ENCODE measurements around the gene PRAMEF12.
"Not testable (repeated sequence)": the region's sequence is repeated elsewhere in the genome, so short reads cannot be mapped to it uniquely, and the experiment has no call there.

The PRAMEF12 gene

GRCh38 chr1:12771186-12771585 lies 2.4 kb upstream of the PRAMEF12 start:
- no peak for DNase-seq

GRCh38 chr1:12772520-12772919 lies 1.0 kb upstream of the PRAMEF12 start:
- DNase-seq: no peak

- DNase-seq: no peak
Observed at GRCh38 chr1:12774801-12775345, 1.3 kb downstream of the PRAMEF12 start.

- no peak for DNase-seq
Observed at GRCh38 chr1:12775443-12775842, 1.9 kb downstream of the PRAMEF12 start.

GRCh38 chr1:12776801-12777557 lies 3.4 kb downstream of the PRAMEF12 start:
- no peak for DNase-seq

GRCh38 chr1:12778061-12778460 lies 4.5 kb downstream of the PRAMEF12 start:
- no peak for DNase-seq

GRCh38 chr1:12778907-12779306 lies 5.4 kb downstream of the PRAMEF12 start:
- no peak for DNase-seq

- not testable (repeated sequence) for DNase-seq
Observed at GRCh38 chr1:12781488-12781887, 8.0 kb downstream of the PRAMEF12 start.

GRCh38 chr1:12783783-12784182 lies 10.2 kb downstream of the PRAMEF12 start:
- not testable (repeated sequence) for DNase-seq

- not testable (repeated sequence) for DNase-seq
Observed at GRCh38 chr1:12784729-12785128, 11.2 kb downstream of the PRAMEF12 start.

GRCh38 chr1:12791097-12791496 lies 17.6 kb downstream of the PRAMEF12 start, which contains the start of gene PRAMEF1:
PRAMEF1 (plus strand) TSS chr1:12791397; CDS start chr1:12793228, 1,831 bp downstream.
- not testable (repeated sequence) for DNase-seq

- DNase-seq: no peak
Observed at GRCh38 chr1:12798911-12799310, 25.4 kb downstream of the PRAMEF12 start.

- no peak for DNase-seq
Observed at GRCh38 chr1:12799730-12800129, 26.2 kb downstream of the PRAMEF12 start.

GRCh38 chr1:12809933-12810332 lies 36.4 kb downstream of the PRAMEF12 start:
- no peak for DNase-seq

- no peak for DNase-seq
Observed at GRCh38 chr1:12810691-12811408, 37.3 kb downstream of the PRAMEF12 start.

GRCh38 chr1:12811409-12811784 lies 37.9 kb downstream of the PRAMEF12 start:
- no peak for DNase-seq

GRCh38 chr1:12819061-12819460 lies 45.5 kb downstream of the PRAMEF12 start:
- DNase-seq: not testable (repeated sequence)

Measured in NCI-H510A (cell line).